HepG2 (cell line): ENCODE results near the gene DERL2. TPM values are rescaled to one million over a fixed set of nuclear protein-coding genes. Genes with fewer than 3 reads are reported as not detected.

ENCODE experiments used
- KDM5A ChIP-seq: fragments of 200-600 bp; sonication (generic); IDR thresholded peaks from 2 replicates; pipeline ENCODE4 v1.7.0; 2018; ENCODE audit warnings: antibody characterized with exemption, mild to moderate bottlenecking, low read length, borderline replicate concordance
- MBNL3 ChIP-seq: fragments of 250-450 bp; sonication (Bioruptor Pico); conservative IDR thresholded peaks from 2 replicates; pipeline ENCODE4 v1.8.0; 2022; ENCODE audit warnings: mild to moderate bottlenecking, inconsistent platforms
- MZF1 ChIP-seq: sonication (generic); formaldehyde crosslinking; IDR thresholded peaks from 2 replicates; pipeline ENCODE4 v1.8.1; 2023; ENCODE audit warnings: mild to moderate bottlenecking, missing genetic modification reagents, borderline replicate concordance
- RXRA ChIP-seq: sonication (generic); formaldehyde crosslinking; IDR thresholded peaks from 2 replicates; pipeline ENCODE4 v1.5.1; 2020; ENCODE audit warnings: missing genetic modification reagents
- SALL1 ChIP-seq: sonication (generic); formaldehyde crosslinking; IDR thresholded peaks from 2 replicates; pipeline ENCODE4 v1.8.0; 2022; ENCODE audit warnings: mild to moderate bottlenecking, missing genetic modification reagents
- SIN3B ChIP-seq: fragments of 150-350 bp; IDR thresholded peaks from 2 replicates; pipeline ENCODE4 v1.6.1; 2014; ENCODE audit warnings: low read length
- SNRNP70 ChIP-seq: fragments of 200-400 bp; formaldehyde crosslinking; IDR thresholded peaks from 2 replicates; pipeline ENCODE4 v1.6.1; 2017; ENCODE audit warnings: mild to moderate bottlenecking, low read depth, low read length, moderate library complexity
- ZBTB7A ChIP-seq: sonication (generic); formaldehyde crosslinking; IDR thresholded peaks from 2 replicates; pipeline ENCODE4 v1.8.0; 2022; ENCODE audit warnings: mild to moderate bottlenecking, missing genetic modification reagents
- ZNF737 ChIP-seq: sonication (generic); formaldehyde crosslinking; IDR thresholded peaks from 2 replicates; pipeline ENCODE4 v1.5.0; 2020; ENCODE audit warnings: missing genetic modification reagents, mild to moderate bottlenecking, borderline replicate concordance
- polyA plus RNA-seq, 8 experiments: library from polyadenylated mRNA; depleted of rRNA in 3 of 8; stranded (reverse) in 7 of 8; unstranded in 1 of 8; fragments of >200 nt; fragmentation: Illumina TruSeq in 4 of 8; extraction: Trizol in 4 of 8; gene quantifications; 2 replicates each; pipeline versions ENCODE4 v1.2.1 to v1.2.3, GENCODE V29; 2011 to 2016; ENCODE audit warnings: low read depth in 4 of 8, missing spikeins in 1 of 8, mixed read lengths in 1 of 8; ENCODE audit not compliant: insufficient read depth in 1 of 8
- total RNA-seq, 5 experiments: library from RNA; depleted of rRNA; stranded (reverse); fragments of >200 nt; fragmentation: Illumina TruSeq; extraction: Trizol; gene quantifications; 2 replicates each; pipeline ENCODE4 v1.2.3, GENCODE V29; 2016; ENCODE audit warnings: low read depth in 1 of 5
- TF ChIP-seq, protein P1 (sequence below): conservative IDR thresholded peaks from 2 replicates; pipeline ENCODE4 v1.6.1; 2018; ENCODE audit warnings: missing genetic modification reagents
- TF ChIP-seq, protein P2 (sequence below): sonication (generic); formaldehyde crosslinking; IDR thresholded peaks from 2 replicates; pipeline ENCODE4 v1.4.0; 2020; ENCODE audit warnings: mild to moderate bottlenecking, low read depth, missing genetic modification reagents
- TF ChIP-seq, protein P3 (sequence below): sonication (generic); formaldehyde crosslinking; IDR thresholded peaks from 2 replicates; pipeline ENCODE4 v1.5.1; 2020; ENCODE audit warnings: missing genetic modification reagents, mild to moderate bottlenecking, borderline replicate concordance
- TF ChIP-seq, protein P4 (sequence below): sonication (generic); formaldehyde crosslinking; IDR thresholded peaks from 2 replicates; pipeline ENCODE4 v1.8.1; 2023; ENCODE audit warnings: mild to moderate bottlenecking, missing genetic modification reagents, borderline replicate concordance
- TF ChIP-seq, protein P5 (sequence below): sonication (generic); formaldehyde crosslinking; IDR thresholded peaks from 2 replicates; pipeline ENCODE4 v1.8.1; 2023; ENCODE audit warnings: missing genetic modification reagents, inconsistent platforms, borderline replicate concordance
- TF ChIP-seq, protein P6 (sequence below): sonication (generic); formaldehyde crosslinking; IDR thresholded peaks from 2 replicates; pipeline ENCODE4 v1.4.0; 2020; ENCODE audit warnings: missing genetic modification reagents
- TF ChIP-seq, protein P7 (sequence below): sonication (generic); formaldehyde crosslinking; IDR thresholded peaks from 2 replicates; pipeline ENCODE4 v1.8.0; 2022; ENCODE audit warnings: mild to moderate bottlenecking, missing genetic modification reagents, moderate library complexity
- TF ChIP-seq, protein P8 (sequence below), 2 experiments: sonication (generic) in 1 of 2; formaldehyde crosslinking in 1 of 2; IDR thresholded peaks; 2 replicates each; pipeline versions ENCODE4 v1.4.0 to v1.6.1; 2018 to 2020; ENCODE audit warnings: missing genetic modification reagents in 2 of 2, borderline replicate concordance in 1 of 2, low read depth in 1 of 2, mild to moderate bottlenecking in 1 of 2, missing biosample characterization in 1 of 2

Gene DERL2
- total and polyA plus RNA-seq, 2 of the 13 experiments (the other 11 are each of a cell fraction or from before 2014, with no cell fraction given): 59.3 to 65.2 TPM

DNA sequence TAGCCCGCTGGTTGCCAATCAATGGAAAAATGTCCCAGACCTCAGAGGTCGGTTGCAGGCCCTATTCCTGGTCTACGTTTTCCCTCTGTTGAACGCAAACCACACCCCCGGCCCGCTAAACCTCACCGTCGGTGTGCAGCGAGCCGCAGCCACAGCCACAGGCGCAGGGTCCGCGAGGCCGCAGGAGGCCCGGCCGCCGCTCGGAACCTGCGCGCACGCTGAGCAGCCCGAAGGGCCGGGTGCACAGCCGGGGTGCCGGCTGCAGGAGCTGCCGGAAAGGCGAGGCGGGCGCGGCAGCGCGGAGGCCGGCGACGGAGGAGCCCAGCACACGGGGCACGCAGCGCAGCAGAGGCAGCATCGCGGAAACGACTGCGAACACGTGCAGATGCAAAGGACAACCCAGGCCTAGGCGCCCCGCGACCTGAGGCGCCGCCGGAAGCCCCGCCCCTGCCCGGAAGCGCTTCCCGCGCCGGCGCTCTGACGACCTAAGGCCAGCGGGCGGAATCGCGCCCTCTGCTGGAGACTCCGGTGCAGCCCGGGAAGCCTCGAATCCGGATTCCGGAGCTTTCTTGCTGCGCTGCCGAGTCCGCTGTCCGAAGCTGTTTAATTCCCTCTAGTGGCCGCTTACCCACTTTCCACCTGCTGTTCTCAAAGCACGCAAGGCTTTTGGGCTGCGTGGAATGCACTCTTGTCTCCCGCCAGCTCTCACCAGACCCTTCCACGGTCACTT is 47.1 kb downstream of the DERL2 start, which contains the start of gene C1QBP (continued):
- TF ChIP-seq, protein P1, sequence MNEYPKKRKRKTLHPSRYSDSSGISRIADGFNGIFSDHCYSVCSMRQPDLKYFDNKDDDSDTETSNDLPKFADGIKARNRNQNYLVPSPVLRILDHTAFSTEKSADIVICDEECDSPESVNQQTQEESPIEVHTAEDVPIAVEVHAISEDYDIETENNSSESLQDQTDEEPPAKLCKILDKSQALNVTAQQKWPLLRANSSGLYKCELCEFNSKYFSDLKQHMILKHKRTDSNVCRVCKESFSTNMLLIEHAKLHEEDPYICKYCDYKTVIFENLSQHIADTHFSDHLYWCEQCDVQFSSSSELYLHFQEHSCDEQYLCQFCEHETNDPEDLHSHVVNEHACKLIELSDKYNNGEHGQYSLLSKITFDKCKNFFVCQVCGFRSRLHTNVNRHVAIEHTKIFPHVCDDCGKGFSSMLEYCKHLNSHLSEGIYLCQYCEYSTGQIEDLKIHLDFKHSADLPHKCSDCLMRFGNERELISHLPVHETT (CRISPR knock-in tag): 0 out of 2 replicates have a peak, but pooled peaks have one; percentile 32
- no peak for TF ChIP-seq SNRNP70
- TF ChIP-seq, protein P2, sequence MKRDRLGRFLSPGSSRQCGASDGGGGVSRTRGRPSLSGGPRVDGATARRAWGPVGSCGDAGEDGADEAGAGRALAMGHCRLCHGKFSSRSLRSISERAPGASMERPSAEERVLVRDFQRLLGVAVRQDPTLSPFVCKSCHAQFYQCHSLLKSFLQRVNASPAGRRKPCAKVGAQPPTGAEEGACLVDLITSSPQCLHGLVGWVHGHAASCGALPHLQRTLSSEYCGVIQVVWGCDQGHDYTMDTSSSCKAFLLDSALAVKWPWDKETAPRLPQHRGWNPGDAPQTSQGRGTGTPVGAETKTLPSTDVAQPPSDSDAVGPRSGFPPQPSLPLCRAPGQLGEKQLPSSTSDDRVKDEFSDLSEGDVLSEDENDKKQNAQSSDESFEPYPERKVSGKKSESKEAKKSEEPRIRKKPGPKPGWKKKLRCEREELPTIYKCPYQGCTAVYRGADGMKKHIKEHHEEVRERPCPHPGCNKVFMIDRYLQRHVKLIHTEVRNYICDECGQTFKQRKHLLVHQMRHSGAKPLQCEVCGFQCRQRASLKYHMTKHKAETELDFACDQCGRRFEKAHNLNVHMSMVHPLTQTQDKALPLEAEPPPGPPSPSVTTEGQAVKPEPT (CRISPR knock-in tag): peak; percentile 80; the same call in 1 of the 2 replicates
- no peak for TF ChIP-seq MBNL3
- TF ChIP-seq, protein P3, sequence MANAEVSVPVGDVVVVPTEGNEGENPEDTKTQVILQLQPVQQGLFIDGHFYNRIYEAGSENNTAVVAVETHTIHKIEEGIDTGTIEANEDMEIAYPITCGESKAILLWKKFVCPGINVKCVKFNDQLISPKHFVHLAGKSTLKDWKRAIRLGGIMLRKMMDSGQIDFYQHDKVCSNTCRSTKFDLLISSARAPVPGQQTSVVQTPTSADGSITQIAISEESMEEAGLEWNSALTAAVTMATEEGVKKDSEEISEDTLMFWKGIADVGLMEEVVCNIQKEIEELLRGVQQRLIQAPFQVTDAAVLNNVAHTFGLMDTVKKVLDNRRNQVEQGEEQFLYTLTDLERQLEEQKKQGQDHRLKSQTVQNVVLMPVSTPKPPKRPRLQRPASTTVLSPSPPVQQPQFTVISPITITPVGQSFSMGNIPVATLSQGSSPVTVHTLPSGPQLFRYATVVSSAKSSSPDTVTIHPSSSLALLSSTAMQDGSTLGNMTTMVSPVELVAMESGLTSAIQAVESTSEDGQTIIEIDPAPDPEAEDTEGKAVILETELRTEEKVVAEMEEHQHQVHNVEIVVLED (CRISPR knock-in tag): peak; percentile 78
- TF ChIP-seq MZF1 (CRISPR knock-in tag): no peak
- TF ChIP-seq, protein P4, sequence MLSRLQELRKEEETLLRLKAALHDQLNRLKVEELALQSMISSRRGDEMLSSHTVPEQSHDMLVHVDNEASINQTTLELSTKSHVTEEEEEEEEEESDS (CRISPR knock-in tag): no peak
- TF ChIP-seq, protein P5, sequence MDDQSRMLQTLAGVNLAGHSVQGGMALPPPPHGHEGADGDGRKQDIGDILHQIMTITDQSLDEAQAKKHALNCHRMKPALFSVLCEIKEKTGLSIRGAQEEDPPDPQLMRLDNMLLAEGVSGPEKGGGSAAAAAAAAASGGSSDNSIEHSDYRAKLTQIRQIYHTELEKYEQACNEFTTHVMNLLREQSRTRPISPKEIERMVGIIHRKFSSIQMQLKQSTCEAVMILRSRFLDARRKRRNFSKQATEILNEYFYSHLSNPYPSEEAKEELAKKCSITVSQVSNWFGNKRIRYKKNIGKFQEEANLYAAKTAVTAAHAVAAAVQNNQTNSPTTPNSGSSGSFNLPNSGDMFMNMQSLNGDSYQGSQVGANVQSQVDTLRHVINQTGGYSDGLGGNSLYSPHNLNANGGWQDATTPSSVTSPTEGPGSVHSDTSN (CRISPR knock-in tag): 0 out of 2 replicates have a peak, but pooled peaks have one; percentile 68
- TF ChIP-seq KDM5A: peak; percentile 57; the same call in 1 of the 2 replicates
- TF ChIP-seq, protein P6, sequence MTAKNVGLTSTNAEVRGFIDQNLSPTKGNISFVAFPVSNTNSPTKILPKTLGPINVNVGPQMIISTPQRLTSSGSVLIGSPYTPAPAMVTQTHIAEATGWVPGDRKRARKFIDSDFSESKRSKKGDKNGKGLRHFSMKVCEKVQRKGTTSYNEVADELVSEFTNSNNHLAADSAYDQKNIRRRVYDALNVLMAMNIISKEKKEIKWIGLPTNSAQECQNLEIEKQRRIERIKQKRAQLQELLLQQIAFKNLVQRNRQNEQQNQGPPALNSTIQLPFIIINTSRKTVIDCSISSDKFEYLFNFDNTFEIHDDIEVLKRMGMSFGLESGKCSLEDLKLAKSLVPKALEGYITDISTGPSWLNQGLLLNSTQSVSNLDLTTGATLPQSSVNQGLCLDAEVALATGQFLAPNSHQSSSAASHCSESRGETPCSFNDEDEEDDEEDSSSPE (CRISPR knock-in tag): peak; percentile 88
- TF ChIP-seq ZNF737 (CRISPR knock-in tag): no peak; the same call in 1 of the 2 replicates
- peak; percentile 76 for TF ChIP-seq RXRA (CRISPR knock-in tag)
- no peak for TF ChIP-seq ZBTB7A (CRISPR knock-in tag)
- TF ChIP-seq SALL1 (CRISPR knock-in tag): peak; percentile 80
- TF ChIP-seq, protein P7, sequence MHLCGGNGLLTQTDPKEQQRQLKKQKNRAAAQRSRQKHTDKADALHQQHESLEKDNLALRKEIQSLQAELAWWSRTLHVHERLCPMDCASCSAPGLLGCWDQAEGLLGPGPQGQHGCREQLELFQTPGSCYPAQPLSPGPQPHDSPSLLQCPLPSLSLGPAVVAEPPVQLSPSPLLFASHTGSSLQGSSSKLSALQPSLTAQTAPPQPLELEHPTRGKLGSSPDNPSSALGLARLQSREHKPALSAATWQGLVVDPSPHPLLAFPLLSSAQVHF (CRISPR knock-in tag): peak; percentile 73; the same call in 1 of the 2 replicates
- TF ChIP-seq SIN3B: no peak
- TF ChIP-seq, protein P8, sequence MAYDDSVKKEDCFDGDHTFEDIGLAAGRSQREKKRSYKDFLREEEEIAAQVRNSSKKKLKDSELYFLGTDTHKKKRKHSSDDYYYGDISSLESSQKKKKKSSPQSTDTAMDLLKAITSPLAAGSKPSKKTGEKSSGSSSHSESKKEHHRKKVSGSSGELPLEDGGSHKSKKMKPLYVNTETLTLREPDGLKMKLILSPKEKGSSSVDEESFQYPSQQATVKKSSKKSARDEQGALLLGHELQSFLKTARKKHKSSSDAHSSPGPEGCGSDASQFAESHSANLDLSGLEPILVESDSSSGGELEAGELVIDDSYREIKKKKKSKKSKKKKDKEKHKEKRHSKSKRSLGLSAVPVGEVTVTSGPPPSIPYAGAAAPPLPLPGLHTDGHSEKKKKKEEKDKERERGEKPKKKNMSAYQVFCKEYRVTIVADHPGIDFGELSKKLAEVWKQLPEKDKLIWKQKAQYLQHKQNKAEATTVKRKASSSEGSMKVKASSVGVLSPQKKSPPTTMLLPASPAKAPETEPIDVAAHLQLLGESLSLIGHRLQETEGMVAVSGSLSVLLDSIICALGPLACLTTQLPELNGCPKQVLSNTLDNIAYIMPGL (CRISPR knock-in tag; IDR thresholded peaks at IDR 0.05; ENCODE audit: borderline replicate concordance in 1 of 2, low read depth in 1 of 2): peak; percentile 92 to 93
